AG04450 (cell line): ENCODE measurements around the gene NXPH4. TPM values are rescaled to one million over a fixed set of nuclear protein-coding genes. Genes with fewer than 3 reads are reported as not detected.

ENCODE experiments used
- CTCF ChIA-PET: fragments of 300-600, 350-600 bp; formaldehyde crosslinking; extraction: SDS; loops from one replicate; lab custom pipeline; 2022; ENCODE audit warnings: antibody characterized with exemption, inconsistent platforms; lab: Charles Lee
- POLR2A ChIA-PET: fragments of 350-600 bp; formaldehyde crosslinking; extraction: SDS; loops from one replicate; lab custom pipeline; 2021; ENCODE audit warnings: antibody characterized with exemption, inconsistent platforms; lab: Yijun Ruan, JAX
- DNase-seq: peaks from one replicate; pipeline ENCODE4 v3.0.0-alpha.2; 2011; ENCODE audit warnings: low read depth, low spot score
- H3K27ac ChIP-seq: one replicate; pipeline ENCODE4 v1.5.1; 2012; ENCODE audit warnings: low read depth, low read length, control low read depth
- H3K27me3 ChIP-seq: one replicate; pipeline ENCODE4 v1.6.0; 2012; ENCODE audit warnings: low read length; ENCODE audit not compliant: control insufficient read depth, insufficient read depth
- H3K4me3 ChIP-seq: 2 replicates; pipeline ENCODE4 v1.5.1; 2011; ENCODE audit warnings: mild to moderate bottlenecking, low read depth, low read length, control low read depth
- H3K9me3 ChIP-seq: 2 replicates; pipeline ENCODE4 v1.5.1; 2012; ENCODE audit warnings: low read length; ENCODE audit not compliant: control insufficient read depth, insufficient read depth
- polyA plus RNA-seq: library from polyadenylated mRNA; depleted of rRNA; stranded (reverse); fragments of >200 nt; gene quantifications from 2 replicates; pipeline ENCODE4 v1.2.3, GENCODE V29; 2011
- TF ChIP-seq, protein P1 (sequence below): IDR thresholded peaks from 2 replicates; pipeline ENCODE4 v1.5.1; 2011; ENCODE audit warnings: low read depth, low read length, control low read depth, inconsistent platforms

NXPH4 gene
- polyA plus RNA-seq, 1 experiment: 0.79 TPM

DNA sequence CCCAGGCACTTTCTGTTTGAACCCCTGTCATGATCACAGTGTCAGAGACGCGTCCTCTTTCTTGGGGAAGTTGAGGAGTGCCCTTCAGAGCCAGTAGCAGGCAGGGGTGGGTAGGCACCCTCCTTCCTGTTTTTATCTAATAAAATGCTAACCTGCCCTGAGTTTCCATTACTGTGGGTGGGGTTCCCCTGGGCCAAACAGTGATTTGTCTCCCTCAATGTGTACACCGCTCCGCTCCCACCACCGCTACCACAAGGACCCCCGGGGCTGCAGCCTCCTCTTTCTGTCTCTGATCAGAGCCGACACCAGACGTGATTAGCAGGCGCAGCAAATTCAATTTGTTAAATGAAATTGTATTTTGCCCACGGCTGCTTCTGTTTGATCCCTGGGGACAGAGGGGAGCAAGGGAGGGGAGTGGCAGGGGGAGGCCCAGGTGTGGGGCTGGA lies 18.0 kb downstream of the NXPH4 start:
- DNase-seq: no peak
- no peak overlapping the region for H3K4me3 ChIP-seq
- CTCF ChIA-PET: interaction anchor here (3.0 kb wide), 1 partner anchor 8 kb away, joined by 18 read pairs; no protein-coding TSS in a partner anchor
- no peak overlapping the region for H3K27ac ChIP-seq
- H3K9me3 ChIP-seq: no peaks in the 10 kb centered on the region; the same call in 1 of the 2 replicates
- TF ChIP-seq, protein P1, sequence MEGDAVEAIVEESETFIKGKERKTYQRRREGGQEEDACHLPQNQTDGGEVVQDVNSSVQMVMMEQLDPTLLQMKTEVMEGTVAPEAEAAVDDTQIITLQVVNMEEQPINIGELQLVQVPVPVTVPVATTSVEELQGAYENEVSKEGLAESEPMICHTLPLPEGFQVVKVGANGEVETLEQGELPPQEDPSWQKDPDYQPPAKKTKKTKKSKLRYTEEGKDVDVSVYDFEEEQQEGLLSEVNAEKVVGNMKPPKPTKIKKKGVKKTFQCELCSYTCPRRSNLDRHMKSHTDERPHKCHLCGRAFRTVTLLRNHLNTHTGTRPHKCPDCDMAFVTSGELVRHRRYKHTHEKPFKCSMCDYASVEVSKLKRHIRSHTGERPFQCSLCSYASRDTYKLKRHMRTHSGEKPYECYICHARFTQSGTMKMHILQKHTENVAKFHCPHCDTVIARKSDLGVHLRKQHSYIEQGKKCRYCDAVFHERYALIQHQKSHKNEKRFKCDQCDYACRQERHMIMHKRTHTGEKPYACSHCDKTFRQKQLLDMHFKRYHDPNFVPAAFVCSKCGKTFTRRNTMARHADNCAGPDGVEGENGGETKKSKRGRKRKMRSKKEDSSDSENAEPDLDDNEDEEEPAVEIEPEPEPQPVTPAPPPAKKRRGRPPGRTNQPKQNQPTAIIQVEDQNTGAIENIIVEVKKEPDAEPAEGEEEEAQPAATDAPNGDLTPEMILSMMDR: no peak
- POLR2A ChIA-PET: no interaction called here
- no peaks in the 10 kb centered on the region for H3K27me3 ChIP-seq

DNA sequence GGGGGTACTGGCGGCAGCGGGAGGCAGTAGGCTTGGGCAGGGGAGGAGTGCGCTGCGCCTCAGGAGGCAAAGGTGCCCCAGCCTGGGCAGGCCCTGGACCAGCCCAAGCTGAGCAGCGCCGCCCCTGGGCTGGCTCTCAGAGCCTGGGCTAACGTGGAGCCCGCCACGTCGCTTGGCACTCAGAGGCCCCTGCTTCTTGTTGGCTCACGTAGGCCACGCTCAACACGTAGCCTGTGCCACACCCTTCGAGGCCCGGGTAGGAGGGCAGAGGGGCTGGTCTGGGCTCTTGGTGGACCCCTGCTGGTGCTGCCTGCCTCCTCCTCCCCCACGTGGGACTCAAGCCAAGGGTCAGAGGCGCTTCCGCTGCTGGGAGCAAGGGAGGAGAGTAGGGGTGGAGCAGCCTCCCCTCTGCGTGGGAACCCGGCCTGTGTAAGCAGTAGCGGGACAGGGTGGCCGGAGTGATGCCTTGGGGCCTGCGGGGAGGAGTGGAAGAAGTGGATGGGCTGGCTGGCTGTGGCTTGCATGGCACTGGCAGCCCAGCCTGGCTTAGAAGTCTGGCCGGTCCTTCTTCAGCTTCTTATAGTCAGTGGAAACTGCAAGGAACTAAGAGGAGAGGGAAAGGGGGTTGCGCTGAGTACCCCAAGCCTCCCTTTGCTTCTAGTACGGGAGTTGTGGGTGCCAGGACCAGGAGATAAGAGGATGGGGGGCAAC lies 18.6 kb downstream of the NXPH4 start:
- Histone ChIP-seq H3K9me3 (peaks cover 2% of the 10 kb centered on the region; the same call in 1 of the 2 replicates), H3K27ac (no peak overlapping the region), H3K27me3 (no peaks in the 10 kb centered on the region), H3K4me3 (no peak overlapping the region)
- TF ChIP-seq, protein P1: no peak
- ChIA-PET CTCF (no interaction called here), POLR2A (no interaction called here)
- DNase-seq: no peak

DNA sequence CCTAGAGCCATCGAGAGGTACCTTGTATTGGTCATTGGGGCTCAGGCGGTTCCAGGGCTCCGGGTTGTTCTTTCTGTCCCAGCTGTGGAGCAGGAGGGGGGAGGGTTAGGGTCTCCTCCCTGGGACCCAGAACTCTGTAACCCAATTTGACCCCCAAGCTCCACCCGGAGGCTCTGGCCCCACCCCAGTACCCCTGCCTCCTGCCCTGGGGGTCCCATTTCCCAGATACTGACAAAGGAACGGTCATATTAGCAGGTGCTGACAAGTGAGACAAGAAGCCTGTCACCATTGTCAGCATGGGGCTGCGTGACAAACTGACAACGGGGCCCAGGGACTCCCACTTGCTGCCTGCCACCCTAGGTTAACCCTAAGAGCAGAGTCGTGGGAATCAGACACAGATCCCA lies 19.1 kb downstream of the NXPH4 start:
- ChIA-PET POLR2A (no interaction called here), CTCF (interaction anchor here (0.5 to 10.5 kb wide), 2 partner anchors 18 to 21 kb away, joined by 3 to 161 read pairs; partner anchors contain the start of gene NXPH4)
- no peaks in the 10 kb centered on the region for H3K27me3 ChIP-seq
- no peak for DNase-seq
- TF ChIP-seq, protein P1: no peak
- no peak overlapping the region for H3K4me3 ChIP-seq
- peaks cover 3% of the 10 kb centered on the region; the same call in 1 of the 2 replicates for H3K9me3 ChIP-seq
- no peak overlapping the region for H3K27ac ChIP-seq

DNA sequence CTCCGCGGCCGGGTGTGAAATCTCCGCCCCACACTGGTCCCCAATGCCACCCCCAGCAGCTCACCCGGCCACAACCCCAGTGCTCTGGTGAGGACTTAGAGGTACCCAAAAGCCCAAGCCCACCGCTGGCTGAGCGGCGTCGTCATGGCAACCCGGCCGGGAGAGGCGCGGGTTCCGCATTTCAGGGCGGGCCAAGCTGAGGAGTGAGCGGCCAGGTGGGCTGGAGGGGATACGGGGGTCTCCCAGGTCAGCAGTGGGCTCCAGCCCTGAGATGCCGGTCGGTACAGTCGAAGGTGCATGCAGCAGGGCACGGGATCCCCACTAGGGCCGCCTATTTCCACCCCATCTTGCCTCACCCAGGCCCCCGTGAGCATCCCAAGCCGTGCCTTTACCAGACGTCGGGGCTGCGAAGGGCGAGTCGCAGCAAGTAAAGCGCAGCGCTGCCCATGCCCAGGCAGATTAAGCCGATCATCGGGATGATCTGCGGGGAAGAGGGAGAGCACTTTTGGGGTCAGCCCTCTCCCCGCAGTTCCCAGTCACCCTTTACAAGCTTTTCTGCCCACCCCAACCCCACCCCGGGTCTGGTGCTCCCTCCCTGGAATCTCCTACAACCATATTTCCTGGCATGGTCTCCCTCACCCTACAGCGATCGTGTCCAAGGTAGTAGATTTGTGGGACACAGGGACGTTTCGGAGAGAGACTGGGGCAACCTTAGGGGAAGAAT lies 19.8 kb downstream of the NXPH4 start:
- no peak for DNase-seq
- Histone ChIP-seq H3K9me3 (peaks cover 3% of the 10 kb centered on the region; the same call in 1 of the 2 replicates), H3K4me3 (no peak overlapping the region), H3K27me3 (peaks cover 5% of the 10 kb centered on the region), H3K27ac (no peak overlapping the region)
- TF ChIP-seq, protein P1: no peak
- CTCF ChIA-PET: interaction anchor here (0.5 to 10.5 kb wide), 4 partner anchors 9 to 21 kb away, joined by 3 to 161 read pairs (median 4); partner anchors contain the start of gene NXPH4
- POLR2A ChIA-PET: interaction anchor here (0.5 kb wide), 1 partner anchor 22 kb away, joined by 3 read pairs; no protein-coding TSS in a partner anchor
